Left ventricle myocardium superior (tissue), 1 donor: ENCODE results near the gene DZIP1. TPM values are rescaled to one million over a fixed set of nuclear protein-coding genes. Genes with fewer than 3 reads are reported as not detected.
"Not testable (repeated sequence)": the region's sequence is repeated elsewhere in the genome, so short reads cannot be mapped to it uniquely, and the experiment has no call there.

Source experiments
- ATAC-seq: fragments of 200-7000 bp; cut with Tn5 transposase; one replicate; pipeline ENCODE4 v1.9.1; 2020; ENCODE audit warnings: mild to moderate bottlenecking, moderate library complexity
- DNase-seq: peaks from one replicate; pipeline ENCODE4 v3.0.0-alpha.2; 2020
- intact Hi-C: fragments of 100-400 bp; cut with micrococcal nuclease; formaldehyde crosslinking; loops from one replicate; pipeline ENCODE4 v1.11.0; 2022
- long read RNA-seq: library from polyadenylated mRNA; unstranded; transcript quantifications from one replicate; pipeline ENCODE4 v2.0.0, GENCODE V29; 2021
- total RNA-seq: library from RNA; stranded (reverse); fragmentation: NEBNext Ultra II Directional; extraction: Animal tissue kit (Norgen Biotek cat#: 25700); gene quantifications from one replicate; pipeline ENCODE4 v1.2.1, GENCODE V29; 2021
- donor health status: DM: no; HTN: yes; CAD: no; lungs with severe emphysema.

DZIP1 gene, protein sequence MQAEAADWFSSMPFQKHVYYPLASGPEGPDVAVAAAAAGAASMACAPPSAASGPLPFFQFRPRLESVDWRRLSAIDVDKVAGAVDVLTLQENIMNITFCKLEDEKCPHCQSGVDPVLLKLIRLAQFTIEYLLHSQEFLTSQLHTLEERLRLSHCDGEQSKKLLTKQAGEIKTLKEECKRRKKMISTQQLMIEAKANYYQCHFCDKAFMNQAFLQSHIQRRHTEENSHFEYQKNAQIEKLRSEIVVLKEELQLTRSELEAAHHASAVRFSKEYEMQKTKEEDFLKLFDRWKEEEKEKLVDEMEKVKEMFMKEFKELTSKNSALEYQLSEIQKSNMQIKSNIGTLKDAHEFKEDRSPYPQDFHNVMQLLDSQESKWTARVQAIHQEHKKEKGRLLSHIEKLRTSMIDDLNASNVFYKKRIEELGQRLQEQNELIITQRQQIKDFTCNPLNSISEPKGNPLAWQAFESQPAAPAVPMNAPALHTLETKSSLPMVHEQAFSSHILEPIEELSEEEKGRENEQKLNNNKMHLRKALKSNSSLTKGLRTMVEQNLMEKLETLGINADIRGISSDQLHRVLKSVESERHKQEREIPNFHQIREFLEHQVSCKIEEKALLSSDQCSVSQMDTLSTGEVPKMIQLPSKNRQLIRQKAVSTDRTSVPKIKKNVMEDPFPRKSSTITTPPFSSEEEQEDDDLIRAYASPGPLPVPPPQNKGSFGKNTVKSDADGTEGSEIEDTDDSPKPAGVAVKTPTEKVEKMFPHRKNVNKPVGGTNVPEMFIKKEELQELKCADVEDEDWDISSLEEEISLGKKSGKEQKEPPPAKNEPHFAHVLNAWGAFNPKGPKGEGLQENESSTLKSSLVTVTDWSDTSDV
- 4.0 TPM for total RNA-seq
- long read RNA-seq, full-length matches to known transcripts = 3 of 5 reads
- long read RNA-seq, partial matches to known transcripts = 1 of 5 reads
- long read RNA-seq, other reads (novel, unspliced or antisense) = 1 of 5 reads

DNA sequence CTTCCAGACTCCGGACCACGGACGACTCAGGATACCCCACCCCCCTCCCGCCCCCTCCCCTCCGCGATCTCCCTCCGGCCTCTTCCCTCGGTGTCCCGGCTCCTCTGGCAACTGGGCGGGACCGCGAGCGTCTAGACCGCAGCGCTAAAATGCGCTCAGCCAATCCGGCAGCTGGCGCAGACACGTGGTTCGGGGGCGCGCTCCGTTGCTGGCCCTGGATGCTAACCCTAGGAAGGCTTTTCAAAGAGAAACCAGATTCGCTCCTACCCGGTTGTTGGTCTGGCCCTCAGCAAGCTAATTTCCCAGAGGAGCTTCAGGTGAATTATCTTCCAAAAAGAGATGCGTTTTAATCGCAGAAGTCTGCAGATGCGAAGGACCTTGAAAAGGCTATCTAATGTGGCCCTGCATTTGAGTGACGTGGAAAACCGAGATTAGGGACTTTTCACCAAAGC lies at the start of gene DZIP1:
DZIP1 (minus strand) TSS at position 106 of the 452 bp plus-strand sequence. CDS start 2,677 bp downstream, outside the sequence.
- peak; percentile 87 for DNase-seq
- intact Hi-C loops = no loop called here
- peak; percentile 96 for ATAC-seq

DNA sequence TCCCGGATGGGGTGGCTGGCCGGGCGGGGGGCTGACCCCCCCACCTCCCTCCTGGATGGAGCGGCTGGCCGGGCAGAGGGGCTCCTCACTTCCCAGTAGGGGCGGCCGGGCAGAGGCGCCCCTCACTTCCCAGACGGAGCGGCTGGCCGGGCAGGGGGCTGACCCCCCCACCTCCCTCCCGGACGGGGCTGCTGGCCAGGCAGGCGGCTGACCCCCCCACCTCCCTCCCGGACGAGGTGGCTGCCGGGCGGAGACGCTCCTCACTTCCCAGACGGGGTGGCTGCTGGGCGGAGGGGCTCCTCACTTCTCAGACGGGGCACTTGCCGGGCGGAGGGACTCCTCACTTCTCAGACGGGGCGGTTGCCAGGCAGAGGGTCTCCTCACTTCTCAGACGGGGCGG lies 46.5 kb upstream of the DZIP1 start:
- ATAC-seq, DNase-seq, intact Hi-C loops: not testable (repeated sequence)

DNA sequence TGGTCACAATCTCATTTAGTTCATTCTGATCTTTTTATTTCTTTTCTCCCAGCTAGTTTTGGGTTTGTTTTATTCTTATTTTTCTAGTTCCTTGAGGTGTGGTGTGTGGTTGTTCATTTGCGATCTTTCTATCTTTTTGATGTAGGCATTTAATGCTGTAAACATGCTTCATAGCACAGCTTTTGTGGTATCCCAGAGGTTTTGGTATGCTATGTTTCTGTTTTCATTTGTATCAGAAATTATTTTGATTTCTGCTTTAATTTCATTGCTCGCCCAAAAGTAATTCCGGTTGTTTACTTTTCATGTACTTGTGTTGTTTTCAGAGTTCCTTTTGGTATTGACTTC lies 45.0 kb upstream of the DZIP1 start:
- intact Hi-C loops = no loop called here
- DNase-seq (no peak), ATAC-seq (no peak)

DNA sequence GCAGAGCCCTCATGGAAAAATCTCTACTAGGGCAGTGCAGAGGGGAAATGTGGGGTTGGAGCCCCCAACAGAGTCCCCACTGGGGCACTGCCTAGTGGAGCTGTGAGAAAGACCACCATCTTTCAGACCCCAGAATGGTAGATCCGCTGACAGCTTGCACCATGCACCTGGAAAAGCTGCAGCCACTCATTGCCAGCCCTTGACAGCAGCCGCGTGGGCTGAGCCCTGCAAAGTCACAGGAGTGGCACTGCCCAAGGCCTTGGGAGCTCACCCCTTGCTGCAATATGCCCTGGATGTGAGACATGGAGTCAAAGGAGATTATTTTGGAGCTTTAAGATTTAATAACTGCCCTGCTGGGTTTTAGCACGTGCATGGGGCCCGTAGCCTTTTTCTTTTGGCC lies 40.5 kb upstream of the DZIP1 start:
- ATAC-seq = peak; percentile 37
- intact Hi-C loops, DNase-seq: not testable (repeated sequence)

DNA sequence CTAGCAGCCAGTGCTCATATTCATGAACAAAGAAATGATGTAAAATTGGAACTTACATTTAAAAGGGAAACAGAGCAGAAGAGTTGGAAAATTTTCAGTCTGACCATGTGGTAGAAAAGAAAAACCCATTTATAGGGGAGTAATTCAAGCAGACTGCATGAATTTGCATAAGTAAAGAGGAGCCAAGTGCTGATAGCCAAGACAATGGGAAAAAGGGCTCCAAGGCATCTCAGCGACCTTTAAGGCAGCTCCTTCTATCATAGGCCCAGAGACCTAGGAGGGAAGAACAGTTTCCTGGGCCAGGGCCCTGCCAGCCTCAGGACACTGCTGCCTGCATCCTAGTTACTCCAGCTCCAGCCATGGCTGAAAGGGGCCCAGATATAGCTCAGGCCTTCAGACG lies 39.9 kb upstream of the DZIP1 start:
- DNase-seq = no peak
- intact Hi-C loops = no loop called here

DNA sequence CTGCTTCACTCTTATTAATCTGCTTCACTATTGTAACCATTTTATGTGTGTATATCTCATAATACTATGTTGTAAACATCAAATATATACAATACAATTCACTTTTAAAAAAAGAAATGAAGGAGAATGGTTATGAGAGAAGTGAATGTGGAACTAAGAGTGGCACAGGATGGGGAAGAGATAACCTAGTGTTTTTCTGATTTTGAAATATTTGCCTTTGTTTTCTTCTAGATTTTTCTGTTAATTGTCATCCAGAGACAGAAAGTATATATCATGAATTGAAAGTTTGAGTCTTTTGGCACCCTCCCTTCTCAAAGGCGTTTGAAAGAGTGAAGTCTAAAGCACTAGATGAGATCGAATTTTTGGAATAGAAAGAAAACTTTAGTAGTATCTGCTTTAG lies 35.2 kb upstream of the DZIP1 start:
- ATAC-seq = no peak
- DNase-seq = no peak
- intact Hi-C loops = no loop called here

More for the DNA sequence above, 39.9 kb upstream of the DZIP1 start:
- peak; percentile 14 for ATAC-seq

DNA sequence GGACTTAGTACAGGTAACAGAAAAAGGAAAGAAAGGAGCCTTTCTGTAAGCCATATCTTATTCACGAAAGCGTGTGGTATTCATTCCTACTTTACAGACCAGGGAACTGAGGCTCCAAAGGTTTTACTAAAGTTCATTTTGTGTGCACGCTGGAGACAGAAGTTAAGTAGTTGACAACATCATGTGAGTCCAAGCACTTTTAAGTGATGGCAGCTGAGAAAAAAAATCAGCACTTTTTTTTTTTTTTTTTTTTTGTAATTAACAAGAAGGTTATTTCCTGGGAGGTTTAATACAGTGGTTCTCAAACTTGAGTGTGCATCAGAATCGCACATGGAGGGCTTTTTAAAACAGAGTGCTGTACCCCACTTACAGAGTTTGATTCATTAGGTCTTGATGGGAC lies 34.5 kb upstream of the DZIP1 start:
- DNase-seq = no peak
- intact Hi-C loops = no loop called here
- no peak for ATAC-seq

DNA sequence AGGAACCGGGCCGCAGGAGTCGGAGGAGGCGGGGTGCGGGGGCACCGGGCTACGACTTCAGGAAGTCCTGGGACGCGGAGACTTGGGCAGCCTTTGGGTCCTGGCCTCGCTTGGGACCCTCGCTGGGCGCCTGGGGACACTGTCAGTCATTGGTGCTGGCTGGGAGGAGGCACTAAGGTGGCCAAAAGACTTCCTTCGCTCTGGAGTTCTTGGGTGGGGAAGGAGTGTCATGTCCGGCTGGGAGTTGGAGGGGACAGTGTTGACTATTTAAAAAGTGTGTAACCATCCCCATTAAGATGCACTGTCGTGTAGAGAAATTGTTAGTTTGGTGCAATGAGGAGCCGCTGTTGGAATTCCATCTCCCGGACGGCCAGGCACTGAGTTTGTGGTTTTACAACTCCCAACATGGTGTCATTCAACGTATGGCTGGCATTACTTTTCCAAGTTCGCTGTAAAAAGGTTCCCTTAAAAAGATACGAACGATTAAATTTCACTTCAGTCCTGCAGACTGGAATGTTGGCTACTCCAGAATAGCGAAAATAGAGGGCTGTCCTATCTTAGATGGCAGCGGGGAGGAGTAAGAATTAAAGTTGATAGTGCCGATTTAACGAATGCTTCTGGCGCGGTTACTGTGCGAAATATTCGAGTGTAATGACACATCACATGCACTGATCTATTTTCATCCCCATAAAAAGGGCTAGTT lies 33.2 kb upstream of the DZIP1 start:
- intact Hi-C loops = no loop called here
- ATAC-seq = peak; percentile 2
- DNase-seq = no peak

DNA sequence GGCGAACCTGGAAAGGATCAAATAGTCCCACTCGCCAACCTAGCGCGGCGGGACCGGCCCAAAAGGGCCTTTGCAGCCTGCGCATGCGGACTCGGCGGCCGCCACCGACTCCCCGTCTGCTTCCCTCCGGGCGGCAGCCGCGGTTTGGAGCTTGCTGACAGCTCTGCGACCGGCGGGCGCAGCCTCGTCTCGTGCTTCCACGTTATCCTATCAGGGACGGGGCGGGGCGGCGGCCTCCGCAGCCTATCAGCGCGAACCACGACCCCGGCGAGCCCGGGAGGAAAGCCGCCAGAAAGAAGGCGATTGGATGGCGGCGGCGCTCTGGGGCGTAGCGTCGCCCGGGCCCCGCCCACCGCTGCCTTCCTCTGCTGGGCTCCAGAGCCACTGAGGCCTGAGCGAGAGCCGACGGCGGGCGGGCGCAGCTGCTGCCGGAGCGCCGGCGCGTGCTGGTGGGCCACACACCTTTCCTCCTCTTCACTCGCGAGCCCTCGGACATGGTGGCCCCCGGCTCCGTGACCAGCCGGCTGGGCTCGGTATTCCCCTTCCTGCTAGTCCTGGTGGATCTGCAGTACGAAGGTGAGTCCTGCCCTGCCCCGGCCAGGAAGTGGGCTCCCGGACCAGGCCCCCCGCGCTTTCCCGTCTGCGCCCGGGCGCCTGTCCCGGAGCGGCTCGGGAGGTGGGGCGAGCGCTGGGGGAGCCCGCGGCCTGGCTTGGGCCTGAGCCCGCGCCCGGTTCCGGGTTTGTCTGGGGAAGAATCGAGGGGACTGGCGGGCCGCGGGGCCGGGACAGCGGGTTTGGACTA lies 32.5 kb upstream of the DZIP1 start, which contains the start of gene DNAJC3:
DNAJC3 (plus strand) TSS at position 378 of the 802 bp plus-strand sequence; CDS start at position 495, 117 bp downstream.
- intact Hi-C loops = no loop called here
- peak; percentile 98 for ATAC-seq
- peak; percentile 100 for DNase-seq

DNA sequence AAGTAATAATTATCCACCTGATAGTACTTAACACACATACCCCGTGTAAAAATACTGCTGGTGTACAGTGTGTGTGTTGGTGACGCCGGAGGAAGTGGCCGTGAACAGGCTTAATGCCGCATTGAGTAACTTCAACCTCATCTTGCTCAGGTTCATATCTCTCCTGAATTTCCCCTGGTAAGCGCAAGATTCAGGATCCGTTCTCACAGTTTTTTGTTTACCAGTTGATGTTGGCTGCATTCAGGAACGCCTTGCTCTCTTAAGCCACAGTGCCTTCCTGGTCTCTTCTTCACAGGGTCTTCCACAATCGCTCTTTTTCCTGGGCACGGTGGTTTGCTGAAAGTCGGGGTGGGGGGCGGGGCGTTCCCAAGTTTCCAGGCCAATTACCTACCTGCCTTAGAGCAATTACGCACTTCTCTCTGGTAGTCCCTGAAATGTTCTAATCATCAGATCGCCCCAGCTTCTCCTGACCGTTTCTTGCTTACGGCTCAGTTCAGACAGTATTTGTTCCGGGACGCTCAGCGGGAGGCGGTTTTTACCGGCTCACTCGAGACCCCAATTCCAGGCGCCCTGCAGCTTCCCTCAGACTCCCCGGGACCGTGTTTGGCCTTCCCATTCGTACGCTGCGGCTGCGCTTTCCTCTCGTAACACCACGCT lies 31.7 kb upstream of the DZIP1 start:
- intact Hi-C loops = no loop called here
- ATAC-seq (no peak), DNase-seq (no peak)

DNA sequence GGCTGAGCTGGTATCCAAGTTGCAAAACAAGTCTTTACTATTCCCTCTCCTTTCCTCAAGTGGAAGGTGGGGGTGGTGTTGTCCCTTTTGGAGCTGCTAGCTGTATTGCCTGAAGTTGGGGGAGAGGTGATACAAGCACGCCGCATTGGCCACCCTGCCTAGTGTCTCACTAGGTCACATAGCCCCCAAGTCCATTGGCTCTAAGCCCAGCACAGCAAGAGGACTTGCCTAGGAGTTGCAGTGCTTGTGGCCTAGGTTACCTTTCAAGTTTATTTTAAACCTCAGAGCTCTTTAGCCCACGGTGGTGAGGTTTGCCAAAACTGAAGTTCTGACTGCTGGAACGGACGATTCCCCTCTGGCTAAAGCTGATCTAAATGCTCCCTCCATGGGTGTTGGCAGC lies 27.1 kb upstream of the DZIP1 start:
- ATAC-seq (peak; percentile 55), DNase-seq (peak; percentile 34)
- intact Hi-C loops = no loop called here

DNA sequence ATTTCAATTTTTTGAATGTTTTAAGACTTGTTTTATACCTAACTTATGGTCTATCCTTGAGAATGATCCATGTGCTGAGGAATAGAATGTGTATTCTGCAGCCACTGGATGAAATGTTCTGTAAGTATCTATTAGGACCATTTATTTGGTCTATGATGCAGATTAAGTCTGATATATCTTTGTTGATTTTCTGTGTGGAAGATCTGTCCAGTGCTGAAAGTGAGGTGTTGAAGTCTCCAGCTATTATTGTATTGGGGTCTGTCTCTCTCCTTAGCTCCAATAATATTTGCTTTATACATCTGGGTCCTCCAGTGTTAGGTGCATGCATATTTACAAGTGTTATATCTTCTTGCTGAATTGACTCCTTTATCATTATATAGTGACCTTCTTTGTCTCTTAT lies 22.7 kb upstream of the DZIP1 start:
- DNase-seq, ATAC-seq: not testable (repeated sequence)
- intact Hi-C loops = loop anchor here (10.0 kb wide), 1 partner anchor 172 kb away; no protein-coding TSS in a partner anchor

DNA sequence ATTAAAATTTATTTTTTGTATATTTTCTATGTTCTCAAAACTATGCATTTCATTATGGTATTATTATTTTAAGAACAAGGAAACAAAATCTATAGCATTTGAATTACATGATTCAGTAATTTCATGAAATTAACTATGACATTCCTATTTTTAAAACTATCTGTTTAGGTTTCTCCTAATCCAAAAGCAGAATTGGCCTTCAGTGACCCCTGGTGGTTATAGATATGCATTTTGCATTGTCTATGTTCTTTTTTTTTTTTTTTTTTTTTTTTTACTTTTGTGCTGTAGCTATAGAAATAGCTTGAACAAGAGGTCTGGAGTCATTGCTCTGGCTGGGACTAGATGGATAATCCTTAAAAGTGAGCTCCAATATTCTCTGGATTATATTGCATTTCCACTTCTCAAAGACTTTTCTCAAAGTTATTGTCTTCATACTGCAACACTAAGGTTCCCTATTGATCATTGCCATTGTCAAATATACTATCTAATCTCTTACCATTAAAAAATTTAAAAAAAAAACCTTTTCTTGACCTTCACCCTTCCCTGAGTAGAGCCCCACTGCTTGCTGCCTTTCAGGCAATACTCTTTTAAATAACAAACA lies 16.6 kb upstream of the DZIP1 start:
- intact Hi-C loops = loop anchor here (10.0 kb wide), 1 partner anchor 166 kb away; no protein-coding TSS in a partner anchor
- ATAC-seq (no peak), DNase-seq (no peak)

DNA sequence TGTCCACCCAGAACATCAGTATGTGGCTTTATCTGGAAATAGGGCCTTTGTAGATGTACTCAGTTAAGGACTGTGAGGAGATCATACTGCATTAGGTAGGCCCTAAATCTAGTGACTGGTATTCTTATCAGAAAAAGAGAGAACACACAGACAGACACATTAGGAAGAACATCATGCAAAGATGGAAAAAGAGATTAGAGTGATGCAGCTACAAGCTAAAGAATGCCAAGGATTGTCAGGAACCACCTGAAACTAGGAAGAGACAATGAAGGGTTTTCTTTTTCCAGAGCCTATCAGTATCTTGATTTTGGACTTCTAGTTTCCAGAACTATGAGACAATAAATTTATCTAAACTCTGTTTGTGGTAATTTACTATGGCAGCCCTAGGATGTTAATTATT lies 15.0 kb upstream of the DZIP1 start:
- no peak for DNase-seq
- no peak for ATAC-seq
- intact Hi-C loops = no loop called here

DNA sequence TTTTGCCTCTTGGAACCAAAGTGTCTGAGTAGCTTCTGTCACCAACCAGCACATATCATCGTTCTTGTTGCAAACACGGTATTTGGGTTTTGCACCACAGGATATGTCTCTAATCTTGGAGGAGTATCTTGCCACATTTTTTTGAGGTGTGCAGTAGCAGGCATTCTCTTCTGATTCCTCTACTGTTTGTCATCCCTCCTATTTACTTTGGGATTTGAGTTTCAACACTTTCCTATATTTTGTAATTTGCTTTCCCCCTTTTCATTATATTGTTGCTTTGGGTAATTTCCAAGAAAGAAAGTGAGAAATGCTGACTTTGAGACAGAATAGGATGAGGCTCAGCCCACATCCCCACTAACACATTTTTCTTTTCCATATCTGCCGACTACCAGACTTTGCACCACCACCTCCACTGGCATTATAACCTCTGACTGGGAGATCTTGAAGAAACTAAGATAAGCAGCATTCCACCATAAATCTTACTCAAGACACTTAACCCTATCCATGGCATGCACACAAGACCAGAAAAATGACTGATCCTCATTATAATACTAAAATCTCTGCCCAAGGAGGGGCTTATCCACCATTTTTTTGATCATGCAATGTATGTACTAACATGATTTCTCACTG lies 12.0 kb upstream of the DZIP1 start:
- intact Hi-C loops = no loop called here
- DNase-seq (no peak), ATAC-seq (no peak)

DNA sequence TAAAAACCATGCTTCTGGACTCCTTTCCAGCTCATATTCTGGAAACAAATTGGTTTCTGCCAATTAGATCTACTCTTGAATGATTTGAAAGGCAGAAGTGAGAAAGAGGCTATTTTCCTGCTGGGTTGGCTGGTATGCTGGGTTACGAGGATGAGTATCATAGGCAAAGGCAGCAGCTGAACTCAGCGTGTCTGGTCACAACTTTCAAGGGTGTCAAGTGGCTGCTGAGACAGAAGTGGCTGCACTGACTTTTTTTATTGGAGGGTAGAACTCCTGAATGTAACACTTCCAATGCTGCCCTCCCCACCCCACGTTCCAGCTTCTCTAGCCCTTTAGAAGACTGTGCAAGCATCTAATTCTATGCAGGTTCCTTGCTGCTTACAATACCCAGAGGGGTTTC lies 8.3 kb upstream of the DZIP1 start:
- intact Hi-C loops = no loop called here
- no peak for ATAC-seq
- DNase-seq = no peak

DNA sequence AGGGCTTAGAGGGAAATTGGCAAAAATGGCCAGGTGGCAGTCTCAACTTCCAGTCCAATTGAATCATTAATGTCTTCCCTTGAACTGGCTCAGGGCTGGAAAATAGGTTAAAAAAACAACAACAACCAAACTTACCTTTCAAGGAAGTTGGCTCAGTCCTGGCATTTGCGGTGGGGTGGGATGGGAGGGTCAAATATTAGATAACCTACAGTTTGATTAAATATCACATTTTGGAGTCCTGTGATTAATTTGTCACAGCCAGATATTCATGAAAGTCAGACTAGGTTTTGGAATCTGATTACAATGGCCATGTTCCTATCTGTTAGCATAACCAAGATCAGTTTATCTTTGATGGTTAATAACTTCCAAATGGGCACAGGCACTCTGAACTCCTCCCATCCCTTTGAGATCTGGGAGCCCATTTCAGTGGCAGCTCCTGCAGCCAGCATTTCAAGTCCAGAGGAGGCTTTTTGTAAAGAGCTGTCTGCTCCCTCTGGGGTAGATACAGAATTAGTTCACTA lies 7.8 kb upstream of the DZIP1 start:
- intact Hi-C loops = no loop called here
- DNase-seq = no peak
- no peak for ATAC-seq
